GM23338 (cell line): Measurements from ENCODE around the gene HYAL4.

Source experiments
- POLR2AphosphoS5 ChIP-seq: IDR thresholded peaks from 2 replicates; pipeline ENCODE4 v1.6.1; 2016; ENCODE audit warnings: antibody characterized with exemption, low read depth
- ZNF331 ChIP-seq: fragments of 250-450 bp; sonication (Bioruptor Pico); IDR thresholded peaks from 2 replicates; pipeline ENCODE4 v1.5.0; 2020; ENCODE audit warnings: low read depth, mild to moderate bottlenecking, moderate library complexity
- TF ChIP-seq, protein P1 (sequence below), 2 experiments: fragments of 200-600 bp in 1 of 2; sonication (generic) in 1 of 2; conservative IDR thresholded peaks; 2 replicates each; pipeline versions ENCODE4 v1.5.1 to v1.6.1; 2016 to 2017; ENCODE audit warnings: antibody characterized with exemption in 2 of 2, low read depth in 2 of 2, mild to moderate bottlenecking in 2 of 2, moderate library complexity in 1 of 2
- TF ChIP-seq, protein P2 (sequence below): IDR thresholded peaks from one replicate; pipeline ENCODE4 v1.6.1; 2018; ENCODE audit warnings: antibody characterized with exemption; ENCODE audit not compliant: unreplicated experiment

DNA sequence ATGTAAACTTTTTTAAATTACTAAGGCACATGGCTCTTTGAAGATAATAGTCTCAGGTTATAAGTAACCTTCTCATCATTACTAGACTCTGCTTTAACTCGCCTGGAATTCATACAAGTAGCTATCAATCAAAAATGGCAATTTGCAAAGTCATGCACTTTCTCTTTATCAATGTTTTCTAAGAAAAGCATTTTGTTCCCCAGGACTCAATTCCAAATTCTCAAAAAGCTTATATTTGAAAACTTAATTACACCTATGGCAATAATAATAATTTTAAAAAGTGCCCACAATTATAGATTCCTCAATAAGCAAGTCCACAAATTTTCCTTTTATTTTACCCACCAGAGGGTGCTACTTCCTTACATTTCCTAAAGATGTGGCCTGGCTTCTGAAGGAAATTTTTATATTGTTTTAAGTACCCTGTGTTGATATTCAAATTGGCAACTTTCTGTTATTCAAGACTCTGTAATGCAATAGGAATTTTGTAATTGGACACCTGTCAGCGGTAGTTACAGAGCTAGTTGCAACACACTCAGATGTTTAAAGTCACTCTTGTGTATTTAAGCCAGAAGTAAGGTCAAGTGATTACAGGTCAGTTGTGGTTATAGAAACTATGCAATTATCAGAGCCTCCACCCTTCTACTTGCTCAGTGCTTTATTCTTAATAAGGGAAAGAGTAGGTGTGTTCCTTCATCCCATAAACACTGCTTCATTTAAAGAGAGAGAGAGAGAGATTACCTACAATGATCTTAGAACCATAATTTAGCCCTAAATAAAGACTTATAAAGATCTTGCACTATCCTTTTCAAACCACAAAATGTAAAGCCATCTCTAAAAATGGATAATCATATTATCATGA, 47.1 kb upstream of the HYAL4 start:
- TF ChIP-seq, protein P1, sequence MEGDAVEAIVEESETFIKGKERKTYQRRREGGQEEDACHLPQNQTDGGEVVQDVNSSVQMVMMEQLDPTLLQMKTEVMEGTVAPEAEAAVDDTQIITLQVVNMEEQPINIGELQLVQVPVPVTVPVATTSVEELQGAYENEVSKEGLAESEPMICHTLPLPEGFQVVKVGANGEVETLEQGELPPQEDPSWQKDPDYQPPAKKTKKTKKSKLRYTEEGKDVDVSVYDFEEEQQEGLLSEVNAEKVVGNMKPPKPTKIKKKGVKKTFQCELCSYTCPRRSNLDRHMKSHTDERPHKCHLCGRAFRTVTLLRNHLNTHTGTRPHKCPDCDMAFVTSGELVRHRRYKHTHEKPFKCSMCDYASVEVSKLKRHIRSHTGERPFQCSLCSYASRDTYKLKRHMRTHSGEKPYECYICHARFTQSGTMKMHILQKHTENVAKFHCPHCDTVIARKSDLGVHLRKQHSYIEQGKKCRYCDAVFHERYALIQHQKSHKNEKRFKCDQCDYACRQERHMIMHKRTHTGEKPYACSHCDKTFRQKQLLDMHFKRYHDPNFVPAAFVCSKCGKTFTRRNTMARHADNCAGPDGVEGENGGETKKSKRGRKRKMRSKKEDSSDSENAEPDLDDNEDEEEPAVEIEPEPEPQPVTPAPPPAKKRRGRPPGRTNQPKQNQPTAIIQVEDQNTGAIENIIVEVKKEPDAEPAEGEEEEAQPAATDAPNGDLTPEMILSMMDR (conservative IDR thresholded peaks at IDR 0.05; ENCODE audit: low read depth in 2 of 2): peak; percentile 67 to 93
- TF ChIP-seq, protein P2, sequence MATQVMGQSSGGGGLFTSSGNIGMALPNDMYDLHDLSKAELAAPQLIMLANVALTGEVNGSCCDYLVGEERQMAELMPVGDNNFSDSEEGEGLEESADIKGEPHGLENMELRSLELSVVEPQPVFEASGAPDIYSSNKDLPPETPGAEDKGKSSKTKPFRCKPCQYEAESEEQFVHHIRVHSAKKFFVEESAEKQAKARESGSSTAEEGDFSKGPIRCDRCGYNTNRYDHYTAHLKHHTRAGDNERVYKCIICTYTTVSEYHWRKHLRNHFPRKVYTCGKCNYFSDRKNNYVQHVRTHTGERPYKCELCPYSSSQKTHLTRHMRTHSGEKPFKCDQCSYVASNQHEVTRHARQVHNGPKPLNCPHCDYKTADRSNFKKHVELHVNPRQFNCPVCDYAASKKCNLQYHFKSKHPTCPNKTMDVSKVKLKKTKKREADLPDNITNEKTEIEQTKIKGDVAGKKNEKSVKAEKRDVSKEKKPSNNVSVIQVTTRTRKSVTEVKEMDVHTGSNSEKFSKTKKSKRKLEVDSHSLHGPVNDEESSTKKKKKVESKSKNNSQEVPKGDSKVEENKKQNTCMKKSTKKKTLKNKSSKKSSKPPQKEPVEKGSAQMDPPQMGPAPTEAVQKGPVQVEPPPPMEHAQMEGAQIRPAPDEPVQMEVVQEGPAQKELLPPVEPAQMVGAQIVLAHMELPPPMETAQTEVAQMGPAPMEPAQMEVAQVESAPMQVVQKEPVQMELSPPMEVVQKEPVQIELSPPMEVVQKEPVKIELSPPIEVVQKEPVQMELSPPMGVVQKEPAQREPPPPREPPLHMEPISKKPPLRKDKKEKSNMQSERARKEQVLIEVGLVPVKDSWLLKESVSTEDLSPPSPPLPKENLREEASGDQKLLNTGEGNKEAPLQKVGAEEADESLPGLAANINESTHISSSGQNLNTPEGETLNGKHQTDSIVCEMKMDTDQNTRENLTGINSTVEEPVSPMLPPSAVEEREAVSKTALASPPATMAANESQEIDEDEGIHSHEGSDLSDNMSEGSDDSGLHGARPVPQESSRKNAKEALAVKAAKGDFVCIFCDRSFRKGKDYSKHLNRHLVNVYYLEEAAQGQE: no peak
- TF ChIP-seq POLR2AphosphoS5 (no peak), ZNF331 (CRISPR knock-in tag) (no peak)
